Rectal smooth muscle tissue (tissue), 1 donor: ENCODE measurements around the gene WNT10A.

Source experiments
- H3K27ac ChIP-seq: one replicate; pipeline ENCODE4 v1.7.0; 2013; ENCODE audit warnings: low read depth, low read length, inconsistent platforms
- H3K27me3 ChIP-seq: one replicate; pipeline ENCODE4 v1.7.0; 2013; ENCODE audit warnings: low read length; ENCODE audit not compliant: control insufficient read depth, insufficient read depth
- H3K36me3 ChIP-seq: one replicate; pipeline ENCODE4 v1.7.0; 2013; ENCODE audit warnings: low read length; ENCODE audit not compliant: control insufficient read depth, insufficient read depth
- H3K4me1 ChIP-seq: one replicate; pipeline ENCODE4 v1.7.0; 2013; ENCODE audit warnings: low read length; ENCODE audit not compliant: control insufficient read depth, insufficient read depth
- H3K4me3 ChIP-seq: one replicate; pipeline ENCODE4 v1.7.0; 2013; ENCODE audit warnings: low read length
- H3K9ac ChIP-seq: one replicate; pipeline ENCODE4 v1.7.0; 2013; ENCODE audit warnings: low read length

Gene WNT10A

GRCh38 chr2:218893349-218894150 lies 12.9 kb downstream of the WNT10A start:
- Histone ChIP-seq H3K27ac (no peak overlapping the region), H3K27me3 (peaks cover 37% of the 10 kb centered on the region), H3K36me3 (no peaks in the 10 kb centered on the region), H3K4me1 (peaks cover 7% of the 10 kb centered on the region), H3K4me3 (peak overlapping the region; percentile 53), H3K9ac (no peak overlapping the region)

GRCh38 chr2:218894151-218894879 lies 13.7 kb downstream of the WNT10A start:
- Histone ChIP-seq H3K4me3 (no peak overlapping the region), H3K4me1 (peaks cover 7% of the 10 kb centered on the region), H3K27ac (no peak overlapping the region), H3K36me3 (no peaks in the 10 kb centered on the region), H3K9ac (no peak overlapping the region), H3K27me3 (peaks cover 40% of the 10 kb centered on the region)

- Histone ChIP-seq H3K36me3 (no peaks in the 10 kb centered on the region), H3K4me3 (no peak overlapping the region), H3K4me1 (peaks cover 7% of the 10 kb centered on the region), H3K27ac (no peak overlapping the region), H3K27me3 (peaks cover 42% of the 10 kb centered on the region), H3K9ac (no peak overlapping the region)
These were observed 14.2 kb downstream of the WNT10A start for GRCh38 chr2:218894880-218895157.

GRCh38 chr2:218895326-218895725 lies 14.7 kb downstream of the WNT10A start:
- Histone ChIP-seq H3K4me1 (peaks cover 7% of the 10 kb centered on the region), H3K27ac (no peak overlapping the region), H3K36me3 (no peaks in the 10 kb centered on the region), H3K9ac (no peak overlapping the region), H3K27me3 (peaks cover 42% of the 10 kb centered on the region), H3K4me3 (no peak overlapping the region)

- peaks cover 42% of the 10 kb centered on the region for H3K27me3 ChIP-seq
- H3K36me3 ChIP-seq = no peaks in the 10 kb centered on the region
- no peak overlapping the region for H3K9ac ChIP-seq
- no peak overlapping the region for H3K27ac ChIP-seq
- no peak overlapping the region for H3K4me3 ChIP-seq
- H3K4me1 ChIP-seq = peaks cover 7% of the 10 kb centered on the region
These were observed 15.3 kb downstream of the WNT10A start for GRCh38 chr2:218895759-218896500.

- peak overlapping the region; percentile 24 for H3K4me3 ChIP-seq
These were observed 16.1 kb downstream of the WNT10A start for GRCh38 chr2:218896501-218897393.

GRCh38 chr2:218897394-218898108 lies 16.9 kb downstream of the WNT10A start:
- Histone ChIP-seq H3K4me1 (peaks cover 7% of the 10 kb centered on the region), H3K27me3 (peaks cover 44% of the 10 kb centered on the region), H3K36me3 (no peaks in the 10 kb centered on the region), H3K4me3 (no peak overlapping the region), H3K9ac (no peak overlapping the region), H3K27ac (no peak overlapping the region)

More at GRCh38 chr2:218896501-218897393, 16.1 kb downstream of the WNT10A start:
- H3K9ac ChIP-seq = no peak overlapping the region
- no peaks in the 10 kb centered on the region for H3K36me3 ChIP-seq
- H3K27me3 ChIP-seq = peaks cover 42% of the 10 kb centered on the region
- H3K27ac ChIP-seq = no peak overlapping the region
- peaks cover 7% of the 10 kb centered on the region for H3K4me1 ChIP-seq

GRCh38 chr2:218898109-218898878 lies 17.6 kb downstream of the WNT10A start:
- H3K27ac ChIP-seq = no peak overlapping the region
- no peak overlapping the region for H3K9ac ChIP-seq
- no peak overlapping the region for H3K4me3 ChIP-seq
- peaks cover 42% of the 10 kb centered on the region for H3K27me3 ChIP-seq
- peaks cover 4% of the 10 kb centered on the region for H3K4me1 ChIP-seq
- H3K36me3 ChIP-seq = no peaks in the 10 kb centered on the region

GRCh38 chr2:218899147-218899546 lies 18.5 kb downstream of the WNT10A start:
- H3K36me3 ChIP-seq = no peaks in the 10 kb centered on the region
- H3K4me1 ChIP-seq = peaks cover 4% of the 10 kb centered on the region
- no peak overlapping the region for H3K4me3 ChIP-seq
- H3K27me3 ChIP-seq = peaks cover 38% of the 10 kb centered on the region
- H3K9ac ChIP-seq = no peak overlapping the region
- H3K27ac ChIP-seq = no peak overlapping the region

GRCh38 chr2:218902427-218902826 lies 21.8 kb downstream of the WNT10A start:
- Histone ChIP-seq H3K4me1 (peaks cover 4% of the 10 kb centered on the region), H3K27ac (no peak overlapping the region), H3K27me3 (peaks cover 17% of the 10 kb centered on the region), H3K9ac (no peak overlapping the region), H3K36me3 (no peaks in the 10 kb centered on the region), H3K4me3 (no peak overlapping the region)

- no peaks in the 10 kb centered on the region for H3K4me1 ChIP-seq
- no peak overlapping the region for H3K4me3 ChIP-seq
- peaks cover 5% of the 10 kb centered on the region for H3K27me3 ChIP-seq
- H3K27ac ChIP-seq = no peak overlapping the region
- no peak overlapping the region for H3K9ac ChIP-seq
- H3K36me3 ChIP-seq = no peaks in the 10 kb centered on the region
These were observed 23.5 kb downstream of the WNT10A start for GRCh38 chr2:218904176-218904575.
